ENCODE results near the gene ABI3.

DNA sequence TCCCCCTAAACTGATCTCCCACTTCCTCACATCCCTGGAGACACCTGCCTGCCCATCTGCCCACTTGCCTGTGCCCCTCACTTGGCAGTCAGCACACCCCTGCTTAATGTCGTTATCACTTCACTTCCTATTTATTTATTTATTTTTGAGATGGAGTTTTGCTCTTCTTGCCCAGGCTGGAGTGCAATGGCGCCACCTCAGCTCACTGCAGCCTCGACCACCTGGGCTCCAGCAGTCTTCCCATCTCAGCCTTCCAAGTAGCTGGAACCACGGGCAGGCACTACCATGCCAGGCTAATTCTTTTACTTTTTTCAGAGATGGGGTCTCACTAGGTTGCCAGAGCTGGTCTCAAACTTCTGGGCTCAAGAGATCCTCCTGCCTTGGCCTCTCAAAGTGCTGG lies 43.6 kb downstream of the ABI3 start:
- TF ChIP-seq, protein P1, sequence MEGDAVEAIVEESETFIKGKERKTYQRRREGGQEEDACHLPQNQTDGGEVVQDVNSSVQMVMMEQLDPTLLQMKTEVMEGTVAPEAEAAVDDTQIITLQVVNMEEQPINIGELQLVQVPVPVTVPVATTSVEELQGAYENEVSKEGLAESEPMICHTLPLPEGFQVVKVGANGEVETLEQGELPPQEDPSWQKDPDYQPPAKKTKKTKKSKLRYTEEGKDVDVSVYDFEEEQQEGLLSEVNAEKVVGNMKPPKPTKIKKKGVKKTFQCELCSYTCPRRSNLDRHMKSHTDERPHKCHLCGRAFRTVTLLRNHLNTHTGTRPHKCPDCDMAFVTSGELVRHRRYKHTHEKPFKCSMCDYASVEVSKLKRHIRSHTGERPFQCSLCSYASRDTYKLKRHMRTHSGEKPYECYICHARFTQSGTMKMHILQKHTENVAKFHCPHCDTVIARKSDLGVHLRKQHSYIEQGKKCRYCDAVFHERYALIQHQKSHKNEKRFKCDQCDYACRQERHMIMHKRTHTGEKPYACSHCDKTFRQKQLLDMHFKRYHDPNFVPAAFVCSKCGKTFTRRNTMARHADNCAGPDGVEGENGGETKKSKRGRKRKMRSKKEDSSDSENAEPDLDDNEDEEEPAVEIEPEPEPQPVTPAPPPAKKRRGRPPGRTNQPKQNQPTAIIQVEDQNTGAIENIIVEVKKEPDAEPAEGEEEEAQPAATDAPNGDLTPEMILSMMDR (IDR thresholded peaks at IDR 0.05): no peak
- TF ChIP-seq EZH2 (IDR thresholded peaks at IDR 0.05; ENCODE audit: borderline replicate concordance, insufficient read depth, low read depth, low read length, poor library complexity, severe bottlenecking): no peak
